Measurements from ENCODE around the gene RNF222.
"Not testable (repeated sequence)": the region's sequence is repeated elsewhere in the genome, so short reads cannot be mapped to it uniquely, and the experiment has no call there.

The RNF222 gene

DNA sequence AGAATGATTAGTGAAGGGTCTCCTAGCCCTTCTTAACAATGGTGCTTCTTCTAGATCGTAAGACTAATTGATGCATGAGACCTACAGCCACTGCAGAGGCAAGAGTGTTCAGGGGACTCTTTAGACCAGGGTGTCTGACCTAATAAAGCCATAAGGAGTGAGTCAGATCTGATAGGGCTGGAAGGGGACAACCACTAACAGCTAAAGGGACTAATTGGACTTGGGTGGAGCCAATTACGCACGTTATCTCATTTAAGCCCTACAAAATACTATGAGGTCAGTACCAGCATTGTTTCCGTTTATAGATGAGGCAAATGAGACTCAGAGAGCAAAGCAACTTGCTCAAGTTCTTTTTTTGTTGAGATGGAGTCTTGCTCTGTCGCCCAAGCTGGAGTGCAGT is 14.5 kb upstream of the RNF222 start:
- DNase-seq = no peak

DNA sequence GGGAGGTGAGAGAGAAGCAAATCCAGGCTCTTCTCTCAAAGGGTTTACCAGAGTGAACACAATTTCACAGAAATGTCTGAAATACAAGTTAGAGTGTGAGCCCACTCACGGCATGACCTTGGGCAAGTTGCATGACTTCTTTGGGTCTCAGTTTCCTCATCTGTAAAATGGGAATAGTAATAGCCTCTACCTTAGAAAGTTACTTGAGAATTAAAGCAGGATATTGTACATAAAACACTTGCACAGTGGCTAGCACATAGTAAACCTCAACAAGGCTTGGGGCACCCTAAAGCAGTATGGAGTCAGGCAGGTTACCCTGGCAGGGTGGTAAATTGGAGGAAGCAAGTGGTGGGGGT is 13.2 kb upstream of the RNF222 start:
- DNase-seq = no peak

DNA sequence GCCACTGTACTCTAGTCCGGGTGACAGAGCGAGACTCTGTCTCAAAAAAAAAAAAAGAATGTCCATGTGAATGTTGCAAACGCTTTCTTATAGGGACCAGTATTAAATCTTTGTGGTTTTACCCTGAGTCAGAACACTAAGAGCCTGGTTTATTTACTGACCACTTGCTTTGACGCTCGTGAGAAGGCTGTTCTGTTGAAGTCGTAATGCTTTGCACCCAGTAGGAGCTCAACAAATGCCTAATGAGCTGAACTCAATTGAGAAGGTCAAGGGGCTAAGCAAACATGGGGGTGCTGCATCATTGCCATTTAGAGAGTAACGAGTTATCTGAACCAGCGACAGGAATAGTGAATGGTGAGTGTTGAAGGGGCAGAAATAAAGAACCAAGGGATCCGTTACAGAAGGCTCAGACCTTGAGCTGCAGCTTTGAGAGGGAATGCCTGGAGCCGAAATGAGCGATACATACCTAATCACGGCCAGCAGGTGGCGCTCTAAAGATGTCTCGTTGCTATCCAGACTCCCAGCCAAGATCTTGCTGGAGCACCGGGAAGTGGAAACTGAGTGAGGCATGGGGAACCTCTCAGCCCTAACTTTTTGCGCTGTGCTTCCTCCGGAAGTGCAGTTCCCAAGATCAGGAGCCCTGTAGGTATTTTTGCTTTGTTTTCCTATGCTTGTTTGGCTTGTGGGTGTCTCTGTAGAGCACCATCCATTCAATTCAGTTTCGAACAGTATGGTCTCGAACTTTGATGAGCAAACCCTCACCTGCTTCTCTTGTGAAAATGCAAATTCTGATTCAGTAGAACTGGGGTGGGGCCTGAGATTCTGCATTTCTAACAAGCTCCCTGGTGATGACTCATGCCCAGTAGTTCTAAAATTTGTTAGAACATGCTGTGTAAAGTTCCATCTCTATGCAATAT is 12.6 kb upstream of the RNF222 start:
- peak in 55 of 56 donors; percentile 3 to 92 (median 71) for DNase-seq

DNA sequence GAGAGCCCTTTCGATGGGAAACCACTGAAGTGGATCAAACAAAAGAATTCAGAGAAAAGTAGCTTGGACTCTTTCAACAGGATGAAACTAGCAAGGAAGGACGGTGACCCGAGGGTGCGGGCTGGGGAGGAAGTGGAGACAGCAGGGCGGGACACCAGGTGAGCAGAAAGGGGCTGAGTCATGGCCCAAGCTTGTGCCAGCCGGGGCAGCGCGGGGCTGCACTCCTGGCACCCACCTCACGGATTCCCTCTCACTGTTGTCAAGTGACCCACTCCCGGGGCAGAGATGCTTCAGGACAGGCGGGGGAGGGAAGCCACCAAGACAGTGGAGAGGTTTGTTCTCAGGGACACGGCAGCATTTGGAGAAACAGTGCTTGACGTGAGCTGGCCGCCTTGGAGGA is 10.7 kb upstream of the RNF222 start:
- DNase-seq = no peak

DNA sequence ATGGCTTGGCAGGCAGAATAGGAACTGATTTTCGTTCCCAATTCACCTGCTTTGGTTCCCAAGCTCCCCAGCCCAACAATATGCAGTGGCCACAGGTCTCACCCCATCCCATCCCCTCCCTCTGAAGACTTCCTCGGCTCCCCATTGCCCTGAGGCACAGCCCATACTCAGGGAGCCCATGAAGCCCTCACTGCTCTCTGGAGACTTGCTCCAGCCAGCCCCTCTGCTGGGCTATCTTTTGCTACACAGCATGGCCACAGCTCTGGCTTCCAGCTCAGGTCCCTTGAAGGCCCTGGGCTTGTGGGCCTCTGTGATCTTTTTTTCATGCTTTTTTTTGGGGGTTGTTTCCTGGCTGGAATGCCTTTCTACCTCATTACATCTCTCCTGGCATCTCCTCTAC is 8.5 kb upstream of the RNF222 start:
- DNase-seq = no peak

DNA sequence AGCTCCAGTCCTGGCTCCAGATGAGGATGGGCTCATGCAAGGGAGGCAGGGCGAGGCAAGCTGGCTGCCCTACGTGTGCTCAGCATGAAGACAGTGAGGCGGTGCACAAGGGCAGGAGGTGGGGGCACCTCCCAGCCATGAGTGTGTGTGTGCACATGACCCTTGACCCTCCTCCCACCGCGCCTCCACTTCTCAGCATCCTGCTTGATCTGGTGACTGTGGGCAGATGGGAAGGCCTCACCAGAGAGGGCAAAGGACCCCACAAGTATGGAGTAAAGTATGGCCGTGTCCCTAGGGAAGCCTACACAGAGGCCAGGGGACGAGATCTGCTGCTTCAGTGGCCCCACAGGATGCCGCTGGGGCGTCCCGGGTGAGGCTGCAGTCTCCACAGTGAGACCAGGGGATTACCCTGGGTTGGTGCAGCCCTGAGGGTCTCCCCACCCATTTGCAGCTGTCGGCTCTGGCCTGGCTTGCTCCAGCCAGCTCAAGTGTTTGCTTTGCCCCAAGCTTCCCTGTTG is 7.9 kb upstream of the RNF222 start:
- DNase-seq = no peak

DNA sequence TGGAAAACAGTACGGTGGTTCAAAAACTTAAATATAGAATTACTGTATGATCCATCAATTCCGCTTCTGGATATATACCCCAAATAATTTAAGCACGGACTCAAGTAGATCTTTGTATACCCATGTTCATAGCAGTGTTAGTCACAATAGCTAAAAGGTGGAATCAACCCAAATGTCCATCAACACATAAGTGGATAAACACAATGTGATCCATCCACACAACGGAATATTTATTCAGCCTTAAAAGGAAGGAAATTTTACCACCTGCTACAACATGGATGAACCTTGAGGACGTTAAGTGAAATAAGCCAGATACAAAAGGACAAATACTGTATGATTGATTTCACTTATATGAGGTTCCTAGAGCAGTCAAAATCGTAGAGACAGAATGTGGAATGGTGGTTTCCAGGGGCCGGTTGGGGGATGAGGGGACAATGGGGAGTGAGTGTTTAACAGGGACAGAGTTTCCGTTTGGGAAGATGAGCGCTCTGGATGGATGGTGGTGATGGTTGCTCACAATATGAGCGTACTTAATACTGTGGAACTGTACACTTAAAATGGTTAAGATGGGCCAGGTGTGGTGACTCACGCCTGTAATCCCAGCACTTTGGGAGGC is 5.4 kb upstream of the RNF222 start:
- DNase-seq = no peak

DNA sequence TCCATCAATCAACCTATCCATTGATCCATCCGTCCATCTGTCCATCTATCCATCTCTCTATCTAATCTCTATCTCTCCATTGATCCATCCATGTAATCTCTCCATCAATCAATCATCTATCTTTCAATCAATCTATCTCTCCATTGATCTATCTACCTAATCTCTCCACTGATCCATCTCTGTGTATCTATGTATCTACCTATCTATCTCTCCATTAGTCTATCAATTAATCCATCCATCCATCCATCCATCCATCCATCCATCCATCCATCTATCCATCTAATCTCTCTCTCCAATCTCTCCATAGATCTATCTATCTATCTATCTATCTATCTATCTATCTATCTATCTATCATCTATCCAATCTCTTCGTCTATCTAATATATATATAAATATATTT is 3.5 kb upstream of the RNF222 start:
- DNase-seq = no peak

DNA sequence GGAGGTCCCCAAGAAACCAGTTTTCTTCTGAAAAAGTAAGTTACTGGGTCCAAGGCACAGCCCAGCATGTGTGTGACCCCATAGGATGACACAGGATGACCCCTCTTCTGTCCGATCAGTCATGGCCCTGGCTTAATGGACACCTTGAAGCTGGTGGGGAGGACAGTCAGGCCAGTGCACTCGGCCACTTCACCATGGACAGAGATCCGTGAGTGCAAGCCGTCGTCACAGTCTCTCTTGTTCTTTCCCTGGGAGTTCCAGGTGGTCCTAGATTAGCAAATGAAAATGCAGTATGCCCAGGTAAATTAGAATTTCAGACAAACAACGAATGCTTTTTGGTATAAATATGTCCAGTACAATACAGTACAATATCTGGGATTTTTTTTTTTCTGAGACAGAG is 1.4 kb upstream of the RNF222 start:
- DNase-seq = no peak

DNA sequence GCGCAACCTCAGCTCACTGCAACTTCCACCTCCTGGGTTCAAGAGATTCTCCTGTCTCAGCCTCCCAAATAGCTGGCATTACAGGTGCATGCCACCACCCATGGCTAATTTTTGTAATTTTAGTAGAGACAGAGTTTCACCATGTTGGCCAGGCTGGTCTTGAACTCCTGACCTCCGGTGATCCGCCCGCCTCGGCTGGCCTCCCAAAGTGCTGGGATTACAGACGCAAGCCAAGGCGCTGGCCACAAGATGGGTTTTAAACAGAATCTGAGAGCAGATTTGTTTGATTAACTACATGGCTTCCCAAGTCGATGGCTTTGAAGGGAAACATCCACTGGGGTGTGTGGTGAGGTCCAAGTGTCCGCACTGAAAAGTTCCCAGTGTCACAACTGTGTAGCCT is 3.1 kb downstream of the RNF222 start:
- DNase-seq = not testable (repeated sequence)

DNA sequence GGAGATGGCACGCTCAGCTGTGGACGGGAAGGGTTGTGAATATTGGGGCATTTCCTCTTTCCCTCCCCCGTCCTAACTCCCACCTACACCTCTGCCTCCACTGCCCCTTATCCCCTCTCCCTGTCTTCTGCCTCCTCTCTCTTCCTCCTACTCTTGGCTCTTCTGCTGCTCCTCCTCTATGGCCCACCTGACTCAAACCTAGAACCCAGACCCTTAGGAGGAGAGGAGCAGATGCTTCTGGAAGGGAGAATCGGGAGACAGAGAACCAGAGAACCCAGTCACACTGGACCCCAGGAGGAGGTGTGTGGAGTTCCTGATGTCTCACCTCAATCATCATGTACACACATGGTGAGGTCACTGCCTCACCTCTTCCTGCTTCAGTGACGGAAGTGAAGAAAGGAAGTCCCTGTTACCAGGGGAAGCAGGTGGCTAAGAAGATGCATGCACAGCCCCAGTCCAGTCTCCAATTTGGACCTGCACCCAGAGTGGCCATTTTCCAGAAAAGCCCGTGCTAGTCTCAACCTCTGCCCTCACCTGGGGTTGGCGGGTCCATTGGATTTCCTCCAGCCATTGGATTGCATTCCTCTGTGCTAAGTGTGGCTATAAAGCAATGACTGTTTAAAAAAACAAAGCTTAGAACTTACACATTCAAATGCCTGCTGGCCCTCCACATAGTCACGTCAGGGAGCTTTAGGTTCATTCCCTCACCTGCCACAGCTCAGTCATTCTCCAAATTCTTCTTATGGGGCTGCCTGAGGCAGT is 4.0 kb downstream of the RNF222 start:
- no peak for DNase-seq

DNA sequence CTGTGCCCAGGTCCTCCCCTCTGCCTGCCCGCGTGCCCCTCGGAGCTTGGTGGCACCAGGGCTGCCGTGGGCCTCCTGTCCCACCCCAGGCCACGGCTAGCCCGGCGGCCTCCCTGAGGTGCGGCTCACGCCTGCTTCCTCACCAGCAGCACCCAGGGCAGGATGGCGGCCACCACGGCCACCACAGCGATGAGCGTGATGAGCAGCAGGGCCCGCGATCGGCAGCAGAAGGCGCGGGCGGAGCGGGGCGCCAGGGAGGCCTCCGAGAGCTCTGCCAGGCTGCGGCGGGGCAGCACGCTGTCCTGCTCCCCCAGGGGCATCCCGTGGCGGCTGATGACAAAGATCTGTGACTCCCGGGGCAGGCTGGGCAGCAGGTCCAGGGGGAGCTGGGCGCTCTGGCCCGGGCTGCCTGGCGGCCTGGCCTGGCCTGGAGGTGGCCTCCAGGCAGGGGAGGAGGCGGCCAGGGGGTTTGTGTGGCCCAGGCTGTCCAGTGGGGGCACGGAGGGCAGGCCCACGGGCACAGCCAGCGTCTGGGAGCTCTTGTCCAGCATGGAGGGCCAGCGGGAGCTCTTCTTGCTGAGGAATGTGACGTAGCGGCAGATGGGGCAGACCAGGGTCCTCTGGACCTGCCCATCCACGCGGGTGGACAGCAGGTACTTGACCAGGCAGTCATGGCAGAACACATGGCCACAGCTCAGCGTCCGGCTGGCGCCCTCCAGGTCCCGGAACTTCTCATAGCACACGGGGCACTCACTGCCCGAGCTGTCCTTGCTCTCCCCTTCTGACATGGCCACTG is 4.8 kb downstream of the RNF222 start:
- DNase-seq = no peak

DNA sequence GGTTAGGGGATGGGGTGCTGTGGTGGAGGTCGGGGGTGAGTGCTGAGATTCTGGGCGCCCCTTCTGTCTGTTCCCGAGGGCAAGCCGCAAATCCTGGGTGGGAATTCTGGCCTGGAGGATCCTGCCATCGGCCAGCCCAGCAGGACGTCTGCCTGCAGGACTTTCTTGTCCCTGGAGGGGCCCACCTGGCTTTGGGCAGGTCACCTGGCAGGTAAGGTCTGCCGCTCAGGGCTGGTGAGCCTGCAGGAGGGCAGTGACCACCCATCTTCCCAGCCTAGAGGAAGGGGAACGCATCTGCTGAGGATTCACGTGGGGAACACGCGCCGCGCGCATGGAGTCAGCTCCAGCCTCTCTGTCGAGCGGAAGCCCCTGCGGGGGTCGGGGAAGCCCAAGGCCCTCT is 5.4 kb downstream of the RNF222 start:
- no peak for DNase-seq

DNA sequence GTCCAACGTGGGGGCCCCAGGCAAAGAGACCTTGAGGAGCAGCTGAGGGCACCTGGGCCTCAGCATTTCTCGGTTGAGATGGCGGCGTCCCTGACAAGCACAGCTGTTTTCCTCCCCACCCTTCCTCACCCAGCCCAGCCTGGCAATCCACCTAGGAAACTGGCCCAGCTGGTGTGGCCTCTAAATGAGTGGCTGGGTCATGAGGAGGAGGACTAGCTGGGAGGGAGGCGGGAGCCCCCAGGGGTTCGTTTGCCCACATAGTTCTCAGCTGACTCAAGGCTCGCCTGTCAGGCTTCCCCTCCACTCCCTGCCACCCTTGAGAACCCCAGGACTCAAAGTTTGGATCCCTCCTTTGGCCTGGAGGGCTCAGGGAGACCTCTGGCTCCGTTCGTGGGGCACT is 5.9 kb downstream of the RNF222 start:
- DNase-seq = no peak

DNA sequence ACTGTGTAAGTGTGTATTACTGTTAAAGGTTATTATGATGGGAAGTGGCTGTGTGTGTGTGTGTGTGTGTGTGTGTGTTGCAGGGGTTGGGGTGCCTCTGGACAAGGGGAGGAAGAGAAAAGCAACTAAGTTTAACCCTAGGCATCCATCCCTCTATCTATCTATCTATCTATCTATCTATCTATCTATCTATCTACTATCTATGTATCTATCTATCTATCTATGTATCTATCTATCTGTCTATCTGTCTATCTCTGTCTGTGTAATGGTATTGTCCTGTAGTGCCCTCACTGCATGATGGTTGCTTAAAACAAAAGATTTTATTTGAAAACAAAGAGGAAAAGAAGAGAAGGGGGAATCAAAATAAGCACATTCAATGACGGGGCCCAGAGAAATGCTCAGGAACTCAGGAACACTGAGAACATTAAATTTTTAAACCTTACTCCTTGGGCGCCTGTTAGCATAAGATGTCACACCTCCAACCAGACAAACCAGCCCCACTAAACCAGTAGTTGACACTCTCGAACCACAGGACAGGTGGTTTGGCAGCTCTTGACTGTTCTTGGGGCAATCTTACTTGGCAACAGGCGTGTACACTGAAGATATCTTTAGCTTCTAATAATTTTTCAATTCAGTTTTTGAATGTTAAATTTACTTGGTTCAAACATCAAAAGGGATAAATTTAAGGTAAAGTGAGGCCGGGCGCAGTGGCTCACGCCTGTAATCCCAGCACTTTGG is 9.5 kb downstream of the RNF222 start:
- no peak for DNase-seq

DNA sequence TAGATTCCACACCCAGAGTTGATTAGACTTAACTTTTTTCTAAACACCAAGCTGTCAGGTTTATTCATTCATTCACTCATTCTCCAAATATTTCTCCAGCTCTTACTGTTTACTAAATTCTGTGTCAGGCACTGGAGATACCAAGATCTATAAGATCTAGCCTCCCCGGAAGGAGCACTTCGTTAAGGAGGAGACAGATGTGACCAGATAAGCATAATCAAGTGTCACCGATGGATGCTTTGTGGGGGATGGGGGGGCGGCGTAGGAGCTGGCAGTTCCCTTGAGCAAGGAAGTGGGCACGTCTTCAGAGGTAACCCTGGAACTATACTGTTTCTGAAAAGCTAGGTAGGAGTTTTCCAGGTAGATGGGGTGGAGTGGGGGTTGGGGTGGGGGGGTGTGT is 10.8 kb downstream of the RNF222 start:
- DNase-seq = no peak

DNA sequence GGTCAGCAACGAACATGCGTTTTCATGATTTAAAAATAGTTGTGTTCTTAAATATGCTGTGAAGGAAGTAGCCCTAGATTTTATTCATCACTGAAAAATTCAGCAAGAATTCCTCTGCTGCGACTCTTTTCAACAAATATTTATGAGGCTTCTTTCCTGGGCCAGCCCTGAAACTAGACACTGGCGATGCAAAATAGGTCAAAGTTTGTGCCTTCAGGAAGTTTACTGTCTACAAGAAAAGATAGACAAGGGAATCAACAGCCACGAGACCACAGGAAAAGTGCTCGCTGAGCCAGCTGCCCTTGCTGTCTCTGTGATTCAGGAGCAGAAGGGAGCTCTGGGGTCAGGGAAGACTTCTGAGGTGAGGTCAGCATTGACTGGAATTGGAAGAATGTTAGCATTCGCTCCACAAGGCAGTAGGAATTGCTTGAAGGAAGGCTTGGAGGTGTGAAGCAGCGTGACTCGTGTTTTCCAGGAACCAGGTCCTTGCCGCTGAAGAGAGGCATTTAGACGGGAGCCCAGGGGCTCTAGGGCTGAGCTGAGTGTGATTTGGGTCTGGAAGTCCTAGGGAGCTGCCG is 12.7 kb downstream of the RNF222 start:
- no peak for DNase-seq

DNA sequence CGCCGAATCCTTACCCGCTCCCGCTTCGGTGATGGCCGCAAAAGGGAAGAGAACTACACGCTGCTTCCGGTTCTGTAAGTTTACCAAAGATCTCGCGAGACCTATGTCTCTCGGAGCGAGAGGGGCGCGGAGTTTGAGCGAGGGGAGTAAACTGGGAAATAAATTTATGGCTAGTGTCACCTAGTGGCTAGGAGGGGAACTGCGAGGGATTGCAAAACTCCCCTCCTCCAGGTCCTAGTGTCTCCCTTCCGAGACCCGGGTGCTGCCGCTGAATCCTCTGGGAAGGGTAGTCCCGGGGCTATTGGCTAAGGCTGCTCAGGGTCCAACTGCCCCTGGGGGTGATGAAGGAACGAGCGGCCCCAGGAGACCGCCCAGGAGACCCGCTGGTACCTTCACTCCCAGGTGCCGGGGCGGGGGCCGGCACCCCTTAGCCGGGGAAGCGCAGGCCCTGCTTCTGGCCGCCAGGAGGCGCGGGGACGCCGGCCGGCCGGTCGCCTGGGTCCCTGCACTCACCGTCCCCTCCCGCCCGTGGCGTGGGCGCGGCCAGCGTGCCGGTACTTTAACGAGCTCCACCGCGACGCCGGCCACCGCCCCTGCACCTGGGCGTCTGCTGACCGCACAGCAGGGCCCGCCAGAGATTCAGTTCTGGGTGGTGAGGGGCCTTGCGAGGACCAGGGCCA is 14.3 kb downstream of the RNF222 start, which contains the start of gene RPL26:
TSS of gene RPL26 (minus strand) at position 51 of the 680 bp plus-strand sequence. CDS start 883 bp downstream, outside the sequence.
- peak; percentile 76 to 98 (median 92) for DNase-seq

DNA sequence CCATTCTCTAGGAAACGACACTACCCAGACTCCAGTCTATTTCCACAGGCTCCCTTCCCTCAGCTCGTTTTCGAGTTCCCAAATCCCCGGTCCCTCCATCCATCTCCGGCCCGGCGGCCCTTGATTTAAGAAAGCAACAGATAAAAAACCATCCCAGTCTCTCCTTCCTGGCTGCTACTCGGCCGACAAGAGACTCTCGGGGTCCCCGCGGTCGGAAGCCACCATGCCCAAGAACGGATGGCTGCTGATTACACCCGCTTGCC is 14.8 kb downstream of the RNF222 start:
- no peak for DNase-seq
